ENCODE data around the gene RGS16. TPM values are rescaled to one million over a fixed set of nuclear protein-coding genes. Genes with fewer than 3 reads are reported as not detected.

RGS16 gene
- total RNA-seq, 2 donors from 2014 or later: 1.5 to 1.9 TPM

DNA sequence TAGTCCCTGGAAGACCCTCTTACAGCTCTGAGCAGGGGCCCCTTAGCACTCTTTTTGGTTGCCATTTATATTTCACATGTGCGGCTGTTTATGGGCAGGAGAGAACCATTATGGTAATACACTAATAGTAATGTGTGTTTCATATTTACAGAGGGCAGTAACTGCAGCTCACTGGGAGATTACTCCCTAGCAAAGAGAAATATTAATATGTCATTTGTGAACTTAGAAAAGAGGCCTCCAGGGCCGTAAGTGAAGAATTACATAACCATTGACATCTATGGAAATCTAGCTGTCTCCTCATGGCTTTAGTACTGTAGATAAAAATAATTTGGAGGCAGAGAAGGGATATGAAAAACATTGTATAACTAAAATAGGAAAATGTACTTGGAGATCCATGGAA is 23.4 kb upstream of the RGS16 start:
- Histone ChIP-seq H3K36me3 (no peaks in the 10 kb centered on the region), H3K27ac (no peak overlapping the region), H3K4me3 (no peak overlapping the region), H3K27me3 (replicated peaks; ENCODE audit: insufficient read depth) (no peaks in the 10 kb centered on the region), H3K9me3 (no peaks in the 10 kb centered on the region), H3K4me1 (replicated peaks) (no peaks in the 10 kb centered on the region)
- 82% methylated on average over 2 of the region's 2 CpGs for WGBS
- intact Hi-C loops (cut with DNase I): no loop called here
- no peak for TF ChIP-seq POLR2A (IDR thresholded peaks at IDR 0.05)
- TF ChIP-seq POLR2AphosphoS5 (IDR thresholded peaks at IDR 0.05): no peak
- TF ChIP-seq, protein P1, sequence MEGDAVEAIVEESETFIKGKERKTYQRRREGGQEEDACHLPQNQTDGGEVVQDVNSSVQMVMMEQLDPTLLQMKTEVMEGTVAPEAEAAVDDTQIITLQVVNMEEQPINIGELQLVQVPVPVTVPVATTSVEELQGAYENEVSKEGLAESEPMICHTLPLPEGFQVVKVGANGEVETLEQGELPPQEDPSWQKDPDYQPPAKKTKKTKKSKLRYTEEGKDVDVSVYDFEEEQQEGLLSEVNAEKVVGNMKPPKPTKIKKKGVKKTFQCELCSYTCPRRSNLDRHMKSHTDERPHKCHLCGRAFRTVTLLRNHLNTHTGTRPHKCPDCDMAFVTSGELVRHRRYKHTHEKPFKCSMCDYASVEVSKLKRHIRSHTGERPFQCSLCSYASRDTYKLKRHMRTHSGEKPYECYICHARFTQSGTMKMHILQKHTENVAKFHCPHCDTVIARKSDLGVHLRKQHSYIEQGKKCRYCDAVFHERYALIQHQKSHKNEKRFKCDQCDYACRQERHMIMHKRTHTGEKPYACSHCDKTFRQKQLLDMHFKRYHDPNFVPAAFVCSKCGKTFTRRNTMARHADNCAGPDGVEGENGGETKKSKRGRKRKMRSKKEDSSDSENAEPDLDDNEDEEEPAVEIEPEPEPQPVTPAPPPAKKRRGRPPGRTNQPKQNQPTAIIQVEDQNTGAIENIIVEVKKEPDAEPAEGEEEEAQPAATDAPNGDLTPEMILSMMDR (IDR thresholded peaks at IDR 0.05): no peak
- DNase-seq (ENCODE audit: low spot score): no peak

DNA sequence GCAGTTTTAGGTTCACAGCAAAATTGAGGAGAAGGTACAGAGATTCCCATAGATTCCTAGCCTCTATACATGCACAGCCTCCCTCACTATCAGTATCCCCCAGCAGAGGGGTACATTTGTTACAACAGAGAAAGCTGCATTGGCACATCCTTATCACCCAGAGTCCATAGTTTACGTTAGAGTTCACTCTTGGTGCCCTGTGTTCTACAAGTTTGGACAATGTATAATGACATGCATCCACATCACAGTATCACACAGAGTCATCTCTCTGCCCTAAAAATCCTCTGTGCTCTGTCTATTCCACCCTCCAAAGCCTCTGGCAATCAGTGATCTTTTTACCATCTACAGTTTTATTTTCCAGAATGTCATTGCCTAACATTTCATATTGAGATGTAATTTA is 22.3 kb upstream of the RGS16 start:
- H3K27me3 ChIP-seq (replicated peaks; ENCODE audit: insufficient read depth): no peaks in the 10 kb centered on the region
- no peaks in the 10 kb centered on the region for H3K4me1 ChIP-seq (replicated peaks)
- H3K27ac ChIP-seq: no peak overlapping the region
- no peak for TF ChIP-seq POLR2A (IDR thresholded peaks at IDR 0.05)
- TF ChIP-seq, protein P1 (IDR thresholded peaks at IDR 0.05): no peak
- no peak for TF ChIP-seq POLR2AphosphoS5 (IDR thresholded peaks at IDR 0.05)
- intact Hi-C loops (cut with DNase I): no loop called here
- no peak for DNase-seq (ENCODE audit: low spot score)
- H3K9me3 ChIP-seq: no peaks in the 10 kb centered on the region
- 44% methylated on average over 1 of the region's 1 CpG for WGBS
- H3K4me3 ChIP-seq: no peak overlapping the region
- no peaks in the 10 kb centered on the region for H3K36me3 ChIP-seq

DNA sequence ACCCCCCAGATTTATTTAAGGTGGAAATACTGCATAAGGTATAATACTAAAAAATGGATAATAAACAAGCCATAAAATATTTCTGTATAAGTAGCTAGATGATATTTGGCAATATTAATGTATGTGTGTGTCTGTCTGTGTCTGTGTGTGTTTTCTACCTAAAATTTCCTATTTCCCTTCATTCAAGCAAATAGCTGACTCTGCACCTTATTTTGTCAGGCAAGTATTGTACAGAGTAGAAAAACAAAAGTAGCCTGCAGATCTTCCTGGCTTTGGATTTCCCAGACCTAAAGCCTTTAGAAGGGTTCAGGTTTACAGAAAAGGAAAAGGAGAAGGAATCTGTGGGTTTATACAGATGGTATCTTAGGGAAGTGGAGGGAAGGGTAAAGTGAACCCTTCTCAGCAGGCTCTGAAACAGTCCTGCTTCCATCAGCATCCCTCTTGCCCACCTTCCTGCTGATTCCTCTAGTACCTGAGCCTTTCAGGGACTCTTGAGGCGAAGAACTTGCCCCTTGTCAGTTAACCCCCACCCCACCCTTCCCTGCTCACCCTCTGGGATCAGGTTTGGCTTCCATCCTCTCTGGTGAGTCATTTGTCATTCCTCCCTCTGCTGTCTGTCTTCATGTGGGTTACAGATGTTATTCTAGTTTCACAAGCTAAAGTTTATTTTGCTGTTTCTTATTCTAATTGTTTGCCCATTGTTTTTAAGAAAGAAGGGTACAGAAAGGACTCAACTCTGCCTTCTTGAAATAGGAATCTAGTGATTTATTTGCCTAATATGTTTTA is 21.7 kb upstream of the RGS16 start:
- WGBS: 61% methylated on average over 1 of the region's 1 CpG
- DNase-seq (ENCODE audit: low spot score): no peak
- H3K27me3 ChIP-seq (replicated peaks; ENCODE audit: insufficient read depth): no peaks in the 10 kb centered on the region
- H3K36me3 ChIP-seq: no peaks in the 10 kb centered on the region
- H3K4me1 ChIP-seq (replicated peaks): no peaks in the 10 kb centered on the region
- no peak overlapping the region for H3K4me3 ChIP-seq
- H3K27ac ChIP-seq: no peak overlapping the region
- intact Hi-C loops (cut with DNase I): no loop called here
- TF ChIP-seq POLR2AphosphoS5 (IDR thresholded peaks at IDR 0.05) (no peak), POLR2A (IDR thresholded peaks at IDR 0.05) (no peak)
- TF ChIP-seq, protein P1 (IDR thresholded peaks at IDR 0.05): no peak
- H3K9me3 ChIP-seq: no peaks in the 10 kb centered on the region

DNA sequence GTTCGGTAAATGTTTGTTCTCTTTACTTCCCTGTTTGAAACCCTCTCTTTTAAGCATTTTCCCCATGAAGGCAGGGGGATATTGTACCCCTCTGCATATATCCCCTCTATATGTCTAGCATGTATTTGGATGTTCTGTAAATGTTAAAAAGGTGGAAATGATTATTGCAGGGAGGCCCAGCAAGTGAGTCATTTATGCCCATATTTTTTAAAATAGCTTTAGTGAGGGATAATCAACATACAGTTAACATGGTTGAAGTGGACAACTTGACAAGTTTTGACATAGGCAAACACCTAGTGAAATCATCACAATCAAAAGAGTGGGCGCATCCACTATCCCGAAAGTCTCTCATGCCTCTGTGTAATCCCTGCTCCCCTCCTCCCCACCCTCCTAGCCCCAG is 20.8 kb upstream of the RGS16 start:
- H3K9me3 ChIP-seq: no peaks in the 10 kb centered on the region
- TF ChIP-seq, protein P1 (IDR thresholded peaks at IDR 0.05): no peak
- no peak for TF ChIP-seq POLR2A (IDR thresholded peaks at IDR 0.05)
- no peak for TF ChIP-seq POLR2AphosphoS5 (IDR thresholded peaks at IDR 0.05)
- no peaks in the 10 kb centered on the region for H3K4me1 ChIP-seq (replicated peaks)
- H3K27me3 ChIP-seq (replicated peaks; ENCODE audit: insufficient read depth): no peaks in the 10 kb centered on the region
- 76% methylated on average over 3 of the region's 3 CpGs for WGBS
- intact Hi-C loops (cut with DNase I): no loop called here
- no peak overlapping the region for H3K27ac ChIP-seq
- no peak for DNase-seq (ENCODE audit: low spot score)
- no peak overlapping the region for H3K4me3 ChIP-seq
- no peaks in the 10 kb centered on the region for H3K36me3 ChIP-seq

- Histone ChIP-seq H3K36me3 (no peaks in the 10 kb centered on the region), H3K4me3 (no peak overlapping the region), H3K27me3 (replicated peaks; ENCODE audit: insufficient read depth) (no peaks in the 10 kb centered on the region), H3K4me1 (replicated peaks) (no peaks in the 10 kb centered on the region), H3K27ac (no peak overlapping the region), H3K9me3 (no peaks in the 10 kb centered on the region)
- intact Hi-C loops (cut with DNase I): no loop called here
- 36% methylated on average over 1 of the region's 1 CpG for WGBS
- no peak for DNase-seq (ENCODE audit: low spot score)
- TF ChIP-seq POLR2A (IDR thresholded peaks at IDR 0.05): no peak
- TF ChIP-seq, protein P1 (IDR thresholded peaks at IDR 0.05): no peak
- TF ChIP-seq POLR2AphosphoS5 (IDR thresholded peaks at IDR 0.05): no peak
These were observed 20.4 kb upstream of the RGS16 start for GRCh38 chr1:182624577-182624976.

All from prostate gland (tissue), 2 donors.